Measurements from ENCODE around the gene SULF2.

GRCh38 chr20:47672886-47673670 lies 112.2 kb downstream of the SULF2 start:
- TF ChIP-seq CTCF (IDR thresholded peaks at IDR 0.05) (no peak), POLR2A (IDR thresholded peaks at IDR 0.05) (no peak)

Data from body of pancreas (tissue), 4 donors.